CD14-positive monocyte (primary cell): ENCODE measurements around the gene ABCB8. TPM values are rescaled to one million over a fixed set of nuclear protein-coding genes. Genes with fewer than 3 reads are reported as not detected.
A peak's percentile ranks its signal among the peaks of the same experiment; 100 is the strongest.

Experiments
- DNase-seq, 3 donors: peaks; one replicate each; pipeline ENCODE4 v3.0.0-alpha.2; 2011 to 2022
- H2AFZ ChIP-seq: 2 replicates; pipeline ENCODE4 v1.6.0; 2012; ENCODE audit warnings: mild to moderate bottlenecking, low read depth, low read length, inconsistent platforms; ENCODE audit not compliant: insufficient read depth, poor library complexity, severe bottlenecking
- H3K27ac ChIP-seq, 2 donors: 1 replicate in 1 of 2; 2 replicates in 1 of 2; pipeline ENCODE4 v1.5.1; 2012 to 2013; ENCODE audit warnings: low read length in 2 of 2, control low read depth in 1 of 2, inconsistent platforms in 1 of 2, low read depth in 1 of 2, mild to moderate bottlenecking in 1 of 2
- H3K27me3 ChIP-seq, 2 donors: one replicate each; pipeline versions ENCODE4 v1.6.0 to v1.6.1; 2011 to 2013; ENCODE audit warnings: low read length in 2 of 2; ENCODE audit not compliant: control insufficient read depth in 2 of 2, insufficient read depth in 2 of 2
- H3K36me3 ChIP-seq, 2 donors: replicated peaks in 1 of 2; 1 replicate in 1 of 2; 2 replicates in 1 of 2; pipeline versions ENCODE4 v1.5.1 to v1.6.1; 2012 to 2013; ENCODE audit warnings: low read length in 2 of 2, control low read depth in 1 of 2, inconsistent platforms in 1 of 2, mild to moderate bottlenecking in 1 of 2; ENCODE audit not compliant: insufficient read depth in 2 of 2, control insufficient read depth in 1 of 2
- H3K4me1 ChIP-seq, 2 donors: 1 replicate in 1 of 2; 2 replicates in 1 of 2; pipeline versions ENCODE4 v1.5.1 to v1.6.1; 2012 to 2013; ENCODE audit warnings: low read length in 2 of 2, control low read depth in 1 of 2, inconsistent platforms in 1 of 2, mild to moderate bottlenecking in 1 of 2, moderate library complexity in 1 of 2; ENCODE audit not compliant: insufficient read depth in 2 of 2, control insufficient read depth in 1 of 2
- H3K4me2 ChIP-seq: replicated peaks from 2 replicates; pipeline ENCODE3; 2012; ENCODE audit warnings: low read length, moderate library complexity, mild to moderate bottlenecking; ENCODE audit not compliant: poor library complexity, severe bottlenecking; ENCODE audit errors: extremely low read depth
- H3K4me3 ChIP-seq, 3 experiments: fragments of 200-600 bp in 1 of 3; sonication (generic) in 1 of 3; replicated peaks in 1 of 3; 1 replicate in 2 of 3; 2 replicates in 1 of 3; pipeline ENCODE4 v1.5.1; 2011 to 2013; ENCODE audit warnings: low read length in 3 of 3, mild to moderate bottlenecking in 3 of 3, control low read depth in 2 of 3, low read depth in 2 of 3, inconsistent platforms in 1 of 3, moderate library complexity in 1 of 3
- H3K79me2 ChIP-seq: 2 replicates; pipeline ENCODE4 v1.6.0; 2012; ENCODE audit warnings: mild to moderate bottlenecking, control low read depth, inconsistent platforms, low read length, moderate library complexity; ENCODE audit not compliant: insufficient read depth
- H3K9ac ChIP-seq: 2 replicates; pipeline ENCODE4 v1.6.0; 2017; ENCODE audit warnings: low read length, mild to moderate bottlenecking; ENCODE audit not compliant: insufficient read depth, poor library complexity, severe bottlenecking
- H3K9me3 ChIP-seq, 2 donors: replicated peaks in 1 of 2; 1 replicate in 1 of 2; 2 replicates in 1 of 2; pipeline versions ENCODE4 v1.5.1 to v1.6.1; 2012 to 2013; ENCODE audit warnings: low read length in 2 of 2, control low read depth in 1 of 2; ENCODE audit not compliant: control insufficient read depth in 1 of 2, insufficient read depth in 1 of 2
- H4K20me1 ChIP-seq: 2 replicates; pipeline ENCODE4 v1.6.0; 2012; ENCODE audit warnings: mild to moderate bottlenecking, low read length, control low read depth, moderate library complexity; ENCODE audit not compliant: insufficient read depth
- H3K27ac Mint-ChIP-seq, 7 donors: one replicate each; pipeline ENCODE4 v1.8.0; 2020; ENCODE audit warnings: mild to moderate bottlenecking in 7 of 7, mixed read lengths in 7 of 7, moderate library complexity in 6 of 7, inconsistent platforms in 2 of 7
- H3K27me3 Mint-ChIP-seq, 3 donors: one replicate each; pipeline ENCODE4 v1.8.0; 2021 to 2022; ENCODE audit warnings: low read depth in 3 of 3, mild to moderate bottlenecking in 3 of 3, mixed read lengths in 3 of 3, moderate library complexity in 3 of 3, inconsistent platforms in 1 of 3
- H3K36me3 Mint-ChIP-seq, 2 donors: one replicate each; pipeline ENCODE4 v1.8.0; 2020; ENCODE audit warnings: mixed read lengths in 2 of 2, inconsistent platforms in 1 of 2, mild to moderate bottlenecking in 1 of 2
- H3K4me1 Mint-ChIP-seq: one replicate; pipeline ENCODE4 v1.8.0; 2020; ENCODE audit warnings: mild to moderate bottlenecking, mixed read lengths
- H3K4me3 Mint-ChIP-seq, 2 donors: one replicate each; pipeline ENCODE4 v1.8.0; 2020; ENCODE audit warnings: mild to moderate bottlenecking in 2 of 2, mixed read lengths in 2 of 2, moderate library complexity in 1 of 2
- H3K9me3 Mint-ChIP-seq, 7 donors: one replicate each; pipeline ENCODE4 v1.8.0; 2020 to 2022; ENCODE audit warnings: mixed read lengths in 7 of 7, mild to moderate bottlenecking in 6 of 7, moderate library complexity in 6 of 7, inconsistent platforms in 2 of 7
- CTCF ChIP-seq: fragments of 200-600 bp; IDR thresholded peaks from one replicate; pipeline ENCODE4 v1.8.0; 2022; ENCODE audit warnings: antibody characterized with exemption, mild to moderate bottlenecking
- WGBS: methylation state at CpG from one replicate; pipeline ENCODE4 v1.1.5; 2013; ENCODE audit warnings: missing lambda C conversion rate; ENCODE audit not compliant: insufficient coverage; 5-methylcytosine and 5-hydroxymethylcytosine counted together
- intact Hi-C, 2 donors: fragments of 100-400 bp; cut with micrococcal nuclease; formaldehyde crosslinking; loops; one replicate each; pipeline versions ENCODE4 v1.15.0 to v1.15.1; 2023
- polyA plus RNA-seq, 3 donors: library from polyadenylated mRNA; depleted of rRNA in 1 of 3; unstranded in 2 of 3; stranded (reverse) in 1 of 3; fragments of 300-500 nt in 2 of 3; fragments of >200 nt in 1 of 3; fragmentation: Illumina TruSeq in 2 of 3; gene quantifications; 1 replicate in 2 of 3; 2 replicates in 1 of 3; pipeline ENCODE4 v1.2.3, GENCODE V29; 2012 to 2021

Gene ABCB8
- polyA plus RNA-seq, 3 donors = 9.3 to 19.9 (median 9.5) TPM

- Mint-ChIP-seq H3K4me1 (peaks cover 20% of the 10 kb centered on the region), H3K4me3 (no peak overlapping the region), H3K36me3 (peaks cover 34 to 39% of the 10 kb centered on the region in 2 donors), H3K27me3 (peaks cover 0 to 3% (median 0%) of the 10 kb centered on the region in 3 donors), H3K27ac (peak overlapping the region in 1 of 7 donors; percentile 70), H3K9me3 (no peaks in the 10 kb centered on the region)
- Histone ChIP-seq H3K36me3 (peaks cover 31 to 34% of the 10 kb centered on the region in 2 donors), H3K4me1 (peaks cover 10 to 15% of the 10 kb centered on the region in 2 donors), H3K27ac (no peak overlapping the region), H3K9me3 (no peaks in the 10 kb centered on the region), H3K9ac (no peak overlapping the region), H4K20me1 (no peaks in the 10 kb centered on the region), H3K4me3 (no peak overlapping the region), H3K79me2 (no peaks in the 10 kb centered on the region), H3K27me3 (no peaks in the 10 kb centered on the region), H3K4me2 (no peak overlapping the region), H2AFZ (no peak overlapping the region)
- intact Hi-C loops = loop anchor here in 1 of 2 donors (10.0 kb wide), 1 partner anchor 60 kb away; no protein-coding TSS in a partner anchor
- DNase-seq = no peak
- TF ChIP-seq CTCF = no peak
- 93% methylated on average over 21 of the region's 21 CpGs for WGBS
These were observed 6.9 kb downstream of the ABCB8 start for GRCh38 chr7:151035026-151035717.

- no peak overlapping the region for H3K27ac ChIP-seq
- H3K9ac ChIP-seq = no peak overlapping the region
- H3K4me3 ChIP-seq = no peak overlapping the region
- no peak for DNase-seq
- H3K9me3 Mint-ChIP-seq = no peaks in the 10 kb centered on the region
- peaks cover 34 to 39% of the 10 kb centered on the region in 2 donors for H3K36me3 Mint-ChIP-seq
- no peak overlapping the region for H3K4me3 Mint-ChIP-seq
- H3K27me3 Mint-ChIP-seq = peaks cover 0 to 3% (median 0%) of the 10 kb centered on the region in 3 donors
- no peaks in the 10 kb centered on the region for H3K27me3 ChIP-seq
- peaks cover 20% of the 10 kb centered on the region for H3K4me1 Mint-ChIP-seq
- no peak overlapping the region for H3K27ac Mint-ChIP-seq
- no peaks in the 10 kb centered on the region for H3K9me3 ChIP-seq
- no peak overlapping the region for H2AFZ ChIP-seq
- H3K79me2 ChIP-seq = no peaks in the 10 kb centered on the region
- H3K4me1 ChIP-seq = peaks cover 10 to 15% of the 10 kb centered on the region in 2 donors
- peaks cover 31 to 34% of the 10 kb centered on the region in 2 donors for H3K36me3 ChIP-seq
- intact Hi-C loops = loop anchor here in 1 of 2 donors (10.0 kb wide), 1 partner anchor 59 kb away; no protein-coding TSS in a partner anchor
- TF ChIP-seq CTCF = no peak
- WGBS = 97% methylated on average over 17 of the region's 17 CpGs
- no peak overlapping the region for H3K4me2 ChIP-seq
- no peaks in the 10 kb centered on the region for H4K20me1 ChIP-seq
These were observed 7.7 kb downstream of the ABCB8 start for GRCh38 chr7:151035902-151036301.
